Fibroblast of villous mesenchyme (primary cell): Measurements from ENCODE around the gene PPP1R1A. TPM values are rescaled to one million over a fixed set of nuclear protein-coding genes. Genes with fewer than 3 reads are reported as not detected.

Experiments used
- DNase-seq: peaks from one replicate; pipeline ENCODE4 v3.0.0-alpha.2; 2010; ENCODE audit warnings: low read depth
- H3K4me3 ChIP-seq: 2 replicates; pipeline ENCODE4 v1.5.1; 2011; ENCODE audit warnings: low read depth, mild to moderate bottlenecking, low read length
- CTCF ChIP-seq: IDR thresholded peaks from 2 replicates; pipeline ENCODE4 v1.5.1; 2012; ENCODE audit warnings: low read depth, mild to moderate bottlenecking, low read length; ENCODE audit not compliant: insufficient read depth
- total RNA-seq: library from RNA; depleted of rRNA; stranded (reverse); fragments of >200 nt; gene quantifications from 2 replicates; pipeline ENCODE4 v1.2.3, GENCODE V29; 2012

The PPP1R1A gene
- total RNA-seq, 1 donor: not detected

- TF ChIP-seq CTCF: no peak
- DNase-seq: no peak
- no peak overlapping the region for H3K4me3 ChIP-seq
Observed at GRCh38 chr12:54603872-54604271, 15.4 kb upstream of the PPP1R1A start.

- TF ChIP-seq CTCF: peak; percentile 93
- DNase-seq: peak; percentile 64
- H3K4me3 ChIP-seq: no peak overlapping the region
Observed at GRCh38 chr12:54603173-54603814, 14.8 kb upstream of the PPP1R1A start.

- H3K4me3 ChIP-seq: no peak overlapping the region
- DNase-seq: no peak
- no peak for TF ChIP-seq CTCF
Observed at GRCh38 chr12:54602661-54603060, 14.2 kb upstream of the PPP1R1A start.

- no peak for TF ChIP-seq CTCF
- DNase-seq: no peak
- no peak overlapping the region for H3K4me3 ChIP-seq
Observed at GRCh38 chr12:54601841-54602240, 13.4 kb upstream of the PPP1R1A start.

GRCh38 chr12:54598970-54599369, 10.5 kb upstream of the PPP1R1A start:
- H3K4me3 ChIP-seq: no peak overlapping the region
- TF ChIP-seq CTCF: no peak
- DNase-seq: no peak

- no peak overlapping the region for H3K4me3 ChIP-seq
- peak; percentile 92 for TF ChIP-seq CTCF
- DNase-seq: peak; percentile 52
Observed at GRCh38 chr12:54596526-54596946, 8.1 kb upstream of the PPP1R1A start.

GRCh38 chr12:54595471-54595870, 7.0 kb upstream of the PPP1R1A start:
- no peak overlapping the region for H3K4me3 ChIP-seq
- no peak for DNase-seq
- TF ChIP-seq CTCF: no peak
